ENCODE results near the gene SLC2A13. TPM values are rescaled to one million over a fixed set of nuclear protein-coding genes. Genes with fewer than 3 reads are reported as not detected.

The SLC2A13 gene
- polyA plus RNA-seq, 1 donor (not counting 4 experiments of a cell fraction or from before 2014, with no cell fraction given) = 1.1 TPM

DNA sequence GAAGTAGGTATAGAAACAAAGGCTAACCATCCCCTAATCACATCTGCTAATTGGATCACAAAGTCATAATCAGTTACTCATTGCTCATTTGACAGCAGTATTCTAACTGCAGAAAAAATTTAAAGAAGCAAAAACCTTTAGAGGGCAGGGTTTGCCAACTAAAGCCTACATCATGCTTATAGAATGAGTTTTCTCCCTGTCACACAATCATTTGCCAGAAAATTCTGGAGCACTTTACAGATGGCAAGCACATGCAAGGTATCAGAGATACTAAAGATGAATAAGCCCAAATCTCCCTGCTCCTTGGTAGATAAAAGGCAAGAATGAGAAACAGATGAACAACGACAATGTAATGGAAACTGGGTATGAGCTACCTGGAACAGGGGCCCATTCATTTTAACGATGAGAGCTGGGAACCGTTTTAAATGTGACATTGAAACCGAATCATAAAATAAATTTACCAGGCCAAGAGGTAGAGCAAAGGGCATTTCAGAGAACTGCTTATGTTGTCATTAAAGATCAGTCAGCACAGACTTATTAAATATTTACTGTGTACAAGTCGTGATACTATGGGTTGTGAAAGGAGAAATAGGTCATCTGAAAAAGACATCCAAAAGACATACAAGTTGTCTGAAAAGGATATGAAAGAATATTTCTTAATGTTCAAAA is 274.9 kb downstream of the SLC2A13 start:
- no peaks in the 10 kb centered on the region for H4K20me1 ChIP-seq (ENCODE audit: control insufficient read depth, extremely low read depth, insufficient read depth, low read length)
- DNase-seq (ENCODE audit: low read depth, low spot score) (no peak), FAIRE-seq (no peak)
- H3K27me3 ChIP-seq (ENCODE audit: control insufficient read depth, extremely low read depth, insufficient read depth, low read length) = no peaks in the 10 kb centered on the region
- no peaks in the 10 kb centered on the region for H3K9me3 ChIP-seq (ENCODE audit: control insufficient read depth, low read depth, low read length)
- no peaks in the 10 kb centered on the region for H3K79me2 ChIP-seq (ENCODE audit: control insufficient read depth, insufficient read depth, low read length)
- H3K4me3 ChIP-seq (ENCODE audit: control insufficient read depth in 2 of 3, extremely low read depth in 1 of 3, insufficient read depth in 2 of 3, low read depth in 1 of 3, low read length in 3 of 3) = no peak overlapping the region
- TF ChIP-seq, protein P1, sequence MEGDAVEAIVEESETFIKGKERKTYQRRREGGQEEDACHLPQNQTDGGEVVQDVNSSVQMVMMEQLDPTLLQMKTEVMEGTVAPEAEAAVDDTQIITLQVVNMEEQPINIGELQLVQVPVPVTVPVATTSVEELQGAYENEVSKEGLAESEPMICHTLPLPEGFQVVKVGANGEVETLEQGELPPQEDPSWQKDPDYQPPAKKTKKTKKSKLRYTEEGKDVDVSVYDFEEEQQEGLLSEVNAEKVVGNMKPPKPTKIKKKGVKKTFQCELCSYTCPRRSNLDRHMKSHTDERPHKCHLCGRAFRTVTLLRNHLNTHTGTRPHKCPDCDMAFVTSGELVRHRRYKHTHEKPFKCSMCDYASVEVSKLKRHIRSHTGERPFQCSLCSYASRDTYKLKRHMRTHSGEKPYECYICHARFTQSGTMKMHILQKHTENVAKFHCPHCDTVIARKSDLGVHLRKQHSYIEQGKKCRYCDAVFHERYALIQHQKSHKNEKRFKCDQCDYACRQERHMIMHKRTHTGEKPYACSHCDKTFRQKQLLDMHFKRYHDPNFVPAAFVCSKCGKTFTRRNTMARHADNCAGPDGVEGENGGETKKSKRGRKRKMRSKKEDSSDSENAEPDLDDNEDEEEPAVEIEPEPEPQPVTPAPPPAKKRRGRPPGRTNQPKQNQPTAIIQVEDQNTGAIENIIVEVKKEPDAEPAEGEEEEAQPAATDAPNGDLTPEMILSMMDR (optimal IDR thresholded peaks at IDR 0.05 in 1 of 3, IDR thresholded peaks at IDR 0.05 in 1 of 3, conservative IDR thresholded peaks at IDR 0.05 in 1 of 3; ENCODE audit: extremely low read depth in 1 of 3, insufficient read depth in 2 of 3, low read length in 3 of 3) = no peak
- TF ChIP-seq EZH2 (IDR thresholded peaks at IDR 0.05; ENCODE audit: low read length) = no peak
- H3K9ac ChIP-seq (ENCODE audit: control insufficient read depth, extremely low read depth, insufficient read depth, low read length) = no peak overlapping the region
- no peak overlapping the region for H3K4me2 ChIP-seq (ENCODE audit: control insufficient read depth, extremely low read depth, insufficient read depth, low read depth, low read length)
- H3K36me3 ChIP-seq (ENCODE audit: control insufficient read depth in 2 of 2, extremely low read depth in 1 of 2, insufficient read depth in 2 of 2, low read length in 2 of 2) = no peaks in the 10 kb centered on the region
- H3K4me1 ChIP-seq (ENCODE audit: control insufficient read depth, extremely low read depth, insufficient read depth, low read length) = no peaks in the 10 kb centered on the region
- no peak overlapping the region for H3K27ac ChIP-seq (ENCODE audit: control insufficient read depth, insufficient read depth, low read length)
- H2AFZ ChIP-seq (ENCODE audit: control insufficient read depth, low read length) = no peak overlapping the region
- dilution Hi-C loops (cut with MboI; ENCODE audit: extremely low pct_ligation_motif_present, low sequenced_read_pairs) = no loop called here
- no peaks in the 10 kb centered on the region for H3K9me1 ChIP-seq (ENCODE audit: control insufficient read depth, extremely low read depth, insufficient read depth, low read length)

DNA sequence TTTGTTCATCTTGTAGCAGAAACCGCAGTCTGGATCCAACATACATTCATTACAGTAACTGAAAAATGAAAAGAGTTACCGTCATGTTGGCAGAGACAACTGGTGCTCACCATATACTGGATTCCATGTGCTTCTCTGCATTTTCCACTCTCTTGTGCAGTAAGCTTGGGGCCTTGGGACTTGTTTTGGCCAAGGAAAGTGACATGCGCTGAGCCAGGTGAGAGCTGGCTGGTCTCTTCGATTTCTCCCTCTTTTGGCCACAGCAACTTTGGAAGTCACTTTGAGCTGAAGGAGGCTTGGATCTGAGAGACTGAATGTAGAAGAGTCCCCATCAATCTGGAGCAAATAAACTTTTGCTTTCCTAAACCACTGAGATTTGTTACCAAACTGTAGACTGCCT is 275.7 kb downstream of the SLC2A13 start:
- FAIRE-seq = no peak
- no peak for TF ChIP-seq EZH2 (IDR thresholded peaks at IDR 0.05; ENCODE audit: low read length)
- TF ChIP-seq, protein P1 (optimal IDR thresholded peaks at IDR 0.05 in 1 of 3, IDR thresholded peaks at IDR 0.05 in 1 of 3, conservative IDR thresholded peaks at IDR 0.05 in 1 of 3; ENCODE audit: extremely low read depth in 1 of 3, insufficient read depth in 2 of 3, low read length in 3 of 3) = no peak
- H3K36me3 ChIP-seq (ENCODE audit: control insufficient read depth in 2 of 2, extremely low read depth in 1 of 2, insufficient read depth in 2 of 2, low read length in 2 of 2) = no peaks in the 10 kb centered on the region

More for the DNA sequence above, 275.7 kb downstream of the SLC2A13 start:
- DNase-seq (ENCODE audit: low read depth, low spot score) = no peak
- H4K20me1 ChIP-seq (ENCODE audit: control insufficient read depth, extremely low read depth, insufficient read depth, low read length) = no peaks in the 10 kb centered on the region
- no peak overlapping the region for H2AFZ ChIP-seq (ENCODE audit: control insufficient read depth, low read length)
- H3K4me2 ChIP-seq (ENCODE audit: control insufficient read depth, extremely low read depth, insufficient read depth, low read depth, low read length) = no peak overlapping the region
- no peaks in the 10 kb centered on the region for H3K4me1 ChIP-seq (ENCODE audit: control insufficient read depth, extremely low read depth, insufficient read depth, low read length)
- H3K27ac ChIP-seq (ENCODE audit: control insufficient read depth, insufficient read depth, low read length) = no peak overlapping the region
- dilution Hi-C loops (cut with MboI; ENCODE audit: extremely low pct_ligation_motif_present, low sequenced_read_pairs) = no loop called here
- H3K9me1 ChIP-seq (ENCODE audit: control insufficient read depth, extremely low read depth, insufficient read depth, low read length) = no peaks in the 10 kb centered on the region
- H3K9ac ChIP-seq (ENCODE audit: control insufficient read depth, extremely low read depth, insufficient read depth, low read length) = no peak overlapping the region
- no peaks in the 10 kb centered on the region for H3K27me3 ChIP-seq (ENCODE audit: control insufficient read depth, extremely low read depth, insufficient read depth, low read length)
- no peak overlapping the region for H3K4me3 ChIP-seq (ENCODE audit: control insufficient read depth in 2 of 3, extremely low read depth in 1 of 3, insufficient read depth in 2 of 3, low read depth in 1 of 3, low read length in 3 of 3)
- no peaks in the 10 kb centered on the region for H3K9me3 ChIP-seq (ENCODE audit: control insufficient read depth, low read depth, low read length)
- H3K79me2 ChIP-seq (ENCODE audit: control insufficient read depth, insufficient read depth, low read length) = no peaks in the 10 kb centered on the region

All from keratinocyte (primary cell).